Smooth muscle cell (in vitro differentiated cells): Measurements from ENCODE around the gene ADAP2. TPM values are rescaled to one million over a fixed set of nuclear protein-coding genes. Genes with fewer than 3 reads are reported as not detected.
A peak's percentile ranks its signal among the peaks of the same experiment; 100 is the strongest.

Experiments
- DNase-seq: peaks from one replicate; lab custom pipeline; 2025; ENCODE audit not compliant: unreplicated experiment; lab: John Stamatoyannopoulos, UW
- H2AFZ ChIP-seq: fragments of 200-600 bp; sonication (generic); 2 replicates; pipeline ENCODE4 v1.6.0; 2016; ENCODE audit warnings: antibody characterized with exemption, low read depth, mild to moderate bottlenecking
- H3F3A ChIP-seq: fragments of 200-600 bp; sonication (generic); 2 replicates; pipeline ENCODE4 v1.6.0; 2017; ENCODE audit warnings: antibody characterized with exemption, low read depth
- H3K27ac ChIP-seq: fragments of 200-600 bp; sonication (generic); 2 replicates; pipeline ENCODE4 v1.5.1; 2016; ENCODE audit warnings: low read depth, mild to moderate bottlenecking
- H3K27me3 ChIP-seq: fragments of 200-600 bp; sonication (generic); 2 replicates; pipeline ENCODE4 v1.6.1; 2016; ENCODE audit warnings: low read depth, mild to moderate bottlenecking
- H3K36me3 ChIP-seq: fragments of 200-600 bp; sonication (generic); 2 replicates; pipeline ENCODE4 v1.5.1; 2016; ENCODE audit warnings: low read depth
- H3K4me1 ChIP-seq: fragments of 200-600 bp; sonication (generic); 2 replicates; pipeline ENCODE4 v1.5.1; 2016; ENCODE audit warnings: low read depth
- H3K4me2 ChIP-seq: fragments of 200-600 bp; sonication (generic); 2 replicates; pipeline ENCODE4 v1.6.0; 2016; ENCODE audit warnings: mild to moderate bottlenecking
- H3K4me3 ChIP-seq: fragments of 200-600 bp; sonication (generic); 2 replicates; pipeline ENCODE4 v1.5.1; 2016; ENCODE audit warnings: mild to moderate bottlenecking
- H3K79me2 ChIP-seq: fragments of 200-600 bp; sonication (generic); 2 replicates; pipeline ENCODE4 v1.6.0; 2016; ENCODE audit warnings: low read depth, mild to moderate bottlenecking
- H3K9ac ChIP-seq: fragments of 200-600 bp; sonication (generic); 2 replicates; pipeline ENCODE4 v1.6.0; 2016; ENCODE audit warnings: low read depth
- H3K9me3 ChIP-seq: fragments of 200-600 bp; sonication (generic); replicated peaks from 2 replicates; pipeline ENCODE4 v1.5.1; 2016; ENCODE audit warnings: low read depth
- H4K20me1 ChIP-seq: fragments of 200-600 bp; sonication (generic); 2 replicates; pipeline ENCODE4 v1.6.0; 2016; ENCODE audit warnings: low read depth
- CTCF ChIP-seq: fragments of 200-600 bp; sonication (generic); IDR thresholded peaks from 2 replicates; pipeline ENCODE4 v1.5.1; 2017; ENCODE audit warnings: borderline replicate concordance, mild to moderate bottlenecking, antibody characterized with exemption; ENCODE audit not compliant: insufficient read depth, poor library complexity, severe bottlenecking
- WGBS: methylation state at CpG from one replicate; pipeline ENCODE4 v1.1.7; 2016; ENCODE audit warnings: low lambda C conversion rate; 5-methylcytosine and 5-hydroxymethylcytosine counted together
- polyA plus RNA-seq: library from polyadenylated mRNA; unstranded; fragments of >200 nt; fragmentation: Nextera tagmentation; extraction: Ambion mirVana; gene quantifications from 2 replicates; pipeline ENCODE4 v1.2.1, GENCODE V29; 2016
- total RNA-seq: library from RNA; depleted of rRNA; stranded (reverse); fragments of >200 nt; gene quantifications from 2 replicates; pipeline ENCODE4 v1.2.3, GENCODE V29; 2014

ADAP2 gene
- total and polyA plus RNA-seq, 2 experiments from 2014 or later = 0.13 to 0.43 TPM

- H3K4me3 ChIP-seq = no peak overlapping the region
- no peaks in the 10 kb centered on the region for H3K79me2 ChIP-seq
- H3K4me1 ChIP-seq = no peaks in the 10 kb centered on the region
- no peak for DNase-seq
- no peaks in the 10 kb centered on the region for H3K9me3 ChIP-seq
- no peaks in the 10 kb centered on the region for H3F3A ChIP-seq
- peak; percentile 5 for TF ChIP-seq CTCF
- H3K9ac ChIP-seq = no peak overlapping the region
- H2AFZ ChIP-seq = no peak overlapping the region
- WGBS = 68% methylated on average over 4 of the region's 4 CpGs
- no peak overlapping the region for H3K4me2 ChIP-seq
- no peak overlapping the region for H3K27ac ChIP-seq
- H3K36me3 ChIP-seq = no peaks in the 10 kb centered on the region
- no peaks in the 10 kb centered on the region for H4K20me1 ChIP-seq
- no peaks in the 10 kb centered on the region for H3K27me3 ChIP-seq
These were observed 20.7 kb downstream of the ADAP2 start for GRCh38 chr17:30942308-30943079.

GRCh38 chr17:30947796-30948195 lies 26.1 kb downstream of the ADAP2 start:
- TF ChIP-seq CTCF = no peak
- Histone ChIP-seq H3F3A (no peaks in the 10 kb centered on the region), H3K4me3 (no peak overlapping the region), H3K9ac (no peak overlapping the region), H3K9me3 (no peaks in the 10 kb centered on the region), H3K79me2 (no peaks in the 10 kb centered on the region), H3K36me3 (no peaks in the 10 kb centered on the region), H3K4me2 (no peak overlapping the region), H3K4me1 (no peaks in the 10 kb centered on the region), H2AFZ (no peak overlapping the region), H3K27ac (no peak overlapping the region), H3K27me3 (no peaks in the 10 kb centered on the region), H4K20me1 (no peaks in the 10 kb centered on the region)
- 96% methylated on average over 5 of the region's 5 CpGs for WGBS
- no peak for DNase-seq

- H3K27me3 ChIP-seq = no peaks in the 10 kb centered on the region
- DNase-seq = no peak
- no peak overlapping the region for H3K9ac ChIP-seq
- no peaks in the 10 kb centered on the region for H3K36me3 ChIP-seq
- TF ChIP-seq CTCF = no peak
- no peaks in the 10 kb centered on the region for H3K79me2 ChIP-seq
- H3K4me2 ChIP-seq = no peak overlapping the region
- no peaks in the 10 kb centered on the region for H3K9me3 ChIP-seq
- H3K4me1 ChIP-seq = no peaks in the 10 kb centered on the region
- no peak overlapping the region for H3K4me3 ChIP-seq
- H3K27ac ChIP-seq = no peak overlapping the region
- no peak overlapping the region for H2AFZ ChIP-seq
- H3F3A ChIP-seq = no peaks in the 10 kb centered on the region
- 94% methylated on average over 5 of the region's 5 CpGs for WGBS
- no peaks in the 10 kb centered on the region for H4K20me1 ChIP-seq
These were observed 28.4 kb downstream of the ADAP2 start for GRCh38 chr17:30950189-30950588.
